OCI-LY7 (cell line): ENCODE measurements around the gene C9orf78.

Source experiments
- EZH2phosphoT487 ChIP-seq: fragments of 200-600 bp; sonication (generic); IDR thresholded peaks from 2 replicates; pipeline ENCODE4 v1.6.1; 2018; ENCODE audit warnings: low read depth, borderline replicate concordance, mild to moderate bottlenecking, mixed run types, antibody characterized with exemption, low read length, moderate library complexity, mixed read lengths
- TF ChIP-seq, protein P1 (sequence below): fragments of 200-600 bp; sonication (generic); conservative IDR thresholded peaks from 2 replicates; pipeline ENCODE4 v1.5.1; 2014; ENCODE audit warnings: mild to moderate bottlenecking, antibody characterized with exemption, low read length, moderate library complexity, mixed read lengths

DNA sequence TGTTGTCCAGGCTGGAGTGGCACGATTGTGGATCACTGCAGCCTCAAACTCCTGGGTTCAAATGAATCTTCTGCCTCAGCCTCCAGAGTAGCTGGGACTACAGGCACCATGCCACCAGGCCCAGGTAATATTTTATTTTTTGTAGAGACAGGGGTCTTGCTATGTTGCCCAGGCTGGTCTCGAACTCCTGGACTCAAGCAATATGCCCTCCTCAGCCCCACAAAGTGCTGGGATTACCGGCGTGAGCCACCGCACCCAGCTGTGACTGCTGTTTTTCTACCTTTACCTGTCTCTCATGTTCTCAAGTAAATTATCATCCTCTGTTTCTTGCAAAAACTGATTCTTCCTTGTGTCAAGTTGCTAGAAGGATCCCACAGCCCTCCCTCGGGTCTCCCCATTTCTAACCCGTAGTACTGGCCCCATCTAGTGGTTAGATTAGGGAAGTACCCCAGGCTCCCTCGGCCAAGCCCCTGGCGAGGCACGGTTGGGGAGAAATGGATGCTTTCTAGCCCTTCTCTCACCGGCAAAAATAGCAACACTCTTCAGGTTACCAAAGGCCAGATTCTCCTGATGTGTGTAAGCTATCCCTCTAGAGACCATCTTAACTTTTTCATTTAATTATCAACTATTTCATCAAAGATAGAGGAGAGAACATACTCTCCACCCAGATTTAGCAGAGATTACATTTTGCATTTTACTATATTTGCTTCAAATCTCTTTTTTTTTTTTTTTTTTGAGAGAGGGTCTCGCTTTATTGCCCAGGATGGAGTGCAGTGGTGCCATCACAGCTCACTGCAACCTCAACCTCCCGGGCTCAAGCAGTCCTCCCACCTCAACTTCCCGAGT, 51.3 kb downstream of the C9orf78 start:
- TF ChIP-seq, protein P1, sequence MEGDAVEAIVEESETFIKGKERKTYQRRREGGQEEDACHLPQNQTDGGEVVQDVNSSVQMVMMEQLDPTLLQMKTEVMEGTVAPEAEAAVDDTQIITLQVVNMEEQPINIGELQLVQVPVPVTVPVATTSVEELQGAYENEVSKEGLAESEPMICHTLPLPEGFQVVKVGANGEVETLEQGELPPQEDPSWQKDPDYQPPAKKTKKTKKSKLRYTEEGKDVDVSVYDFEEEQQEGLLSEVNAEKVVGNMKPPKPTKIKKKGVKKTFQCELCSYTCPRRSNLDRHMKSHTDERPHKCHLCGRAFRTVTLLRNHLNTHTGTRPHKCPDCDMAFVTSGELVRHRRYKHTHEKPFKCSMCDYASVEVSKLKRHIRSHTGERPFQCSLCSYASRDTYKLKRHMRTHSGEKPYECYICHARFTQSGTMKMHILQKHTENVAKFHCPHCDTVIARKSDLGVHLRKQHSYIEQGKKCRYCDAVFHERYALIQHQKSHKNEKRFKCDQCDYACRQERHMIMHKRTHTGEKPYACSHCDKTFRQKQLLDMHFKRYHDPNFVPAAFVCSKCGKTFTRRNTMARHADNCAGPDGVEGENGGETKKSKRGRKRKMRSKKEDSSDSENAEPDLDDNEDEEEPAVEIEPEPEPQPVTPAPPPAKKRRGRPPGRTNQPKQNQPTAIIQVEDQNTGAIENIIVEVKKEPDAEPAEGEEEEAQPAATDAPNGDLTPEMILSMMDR: peak; percentile 95
- TF ChIP-seq EZH2phosphoT487: no peak
